Endodermal cell (in vitro differentiated cells): ENCODE data around the gene CHRNA5. TPM values are rescaled to one million over a fixed set of nuclear protein-coding genes. Genes with fewer than 3 reads are reported as not detected.
"Not testable (repeated sequence)": the region's sequence is repeated elsewhere in the genome, so short reads cannot be mapped to it uniquely, and the experiment has no call there.

Experiments used
- DNase-seq: peaks from one replicate; pipeline ENCODE4 v3.0.0-alpha.2; 2017
- H3K27ac ChIP-seq: 2 replicates; pipeline ENCODE4 v1.5.1; 2013; ENCODE audit warnings: mild to moderate bottlenecking, low read depth, low read length, moderate library complexity
- H3K27me3 ChIP-seq: 2 replicates; pipeline ENCODE4 v1.6.1; 2013; ENCODE audit warnings: mild to moderate bottlenecking, low read length, moderate library complexity; ENCODE audit not compliant: insufficient read depth, control insufficient read depth, poor library complexity, severe bottlenecking
- H3K36me3 ChIP-seq: 2 replicates; pipeline ENCODE4 v1.7.0; 2013; ENCODE audit warnings: mild to moderate bottlenecking, low read length, moderate library complexity; ENCODE audit not compliant: control insufficient read depth, insufficient read depth
- H3K4me1 ChIP-seq: one replicate; pipeline ENCODE4 v1.7.0; 2013; ENCODE audit warnings: low read length; ENCODE audit not compliant: control insufficient read depth, insufficient read depth
- H3K4me3 ChIP-seq: 2 replicates; pipeline ENCODE4 v1.5.1; 2013; ENCODE audit warnings: mild to moderate bottlenecking, low read length, moderate library complexity
- H3K9ac ChIP-seq: 2 replicates; pipeline ENCODE4 v1.6.1; 2013; ENCODE audit warnings: mild to moderate bottlenecking, low read length, moderate library complexity; ENCODE audit not compliant: poor library complexity, severe bottlenecking; ENCODE audit errors: extremely low read depth
- H3K9me3 ChIP-seq: 2 replicates; pipeline ENCODE4 v1.6.1; 2013; ENCODE audit warnings: mild to moderate bottlenecking, low read length, moderate library complexity; ENCODE audit not compliant: control insufficient read depth
- H3K27ac Mint-ChIP-seq: 2 replicates; pipeline ENCODE4 v1.8.0; 2020; ENCODE audit warnings: mixed read lengths
- H3K27me3 Mint-ChIP-seq: 2 replicates; pipeline ENCODE4 v1.8.0; 2021; ENCODE audit warnings: mild to moderate bottlenecking, mixed read lengths; ENCODE audit not compliant: insufficient read depth
- H3K36me3 Mint-ChIP-seq: 2 replicates; pipeline ENCODE4 v1.8.0; 2020; ENCODE audit warnings: low read depth, mixed read lengths
- H3K4me1 Mint-ChIP-seq: 2 replicates; pipeline ENCODE4 v1.8.0; 2020; ENCODE audit warnings: mixed read lengths
- H3K4me3 Mint-ChIP-seq: 2 replicates; pipeline ENCODE4 v1.8.0; 2020; ENCODE audit warnings: mild to moderate bottlenecking, moderate library complexity, mixed read lengths
- H3K9me3 Mint-ChIP-seq: 2 replicates; pipeline ENCODE4 v1.8.0; 2020; ENCODE audit warnings: mild to moderate bottlenecking, mixed read lengths
- CTCF ChIP-seq: fragments of 200-600 bp; sonication (generic); conservative IDR thresholded peaks from 2 replicates; pipeline ENCODE4 v1.5.0; 2021; ENCODE audit warnings: antibody characterized with exemption, mild to moderate bottlenecking
- WGBS, 2 experiments: methylation state at CpG; one replicate each; pipeline versions ENCODE4 v1.1.5 to v1.1.7; 2013; ENCODE audit warnings: missing lambda C conversion rate in 2 of 2, mixed read lengths in 1 of 2; ENCODE audit not compliant: insufficient coverage in 1 of 2, insufficient read length in 1 of 2; 5-methylcytosine and 5-hydroxymethylcytosine counted together
- total RNA-seq, 2 donors: library from RNA; stranded (reverse); fragmentation: NEBNext Ultra II Directional in 1 of 2; extraction: Animal tissue kit (Norgen Biotek cat#: 25700) in 1 of 2; gene quantifications; 2 replicates in 1 of 2; 3 replicates in 1 of 2; pipeline ENCODE4 v1.2.1, GENCODE V29; 2021

Gene CHRNA5
- total RNA-seq, 2 donors from 2014 or later, result 16.4 to 23.0 TPM

- Histone ChIP-seq H3K27ac (no peak overlapping the region), H3K9me3 (no peaks in the 10 kb centered on the region), H3K36me3 (peaks cover 36% of the 10 kb centered on the region), H3K4me3 (no peak overlapping the region), H3K9ac (no peak overlapping the region), H3K27me3 (no peaks in the 10 kb centered on the region), H3K4me1 (no peaks in the 10 kb centered on the region)
- Mint-ChIP-seq H3K4me3 (no peak overlapping the region), H3K4me1 (no peaks in the 10 kb centered on the region), H3K36me3 (peaks cover 32% of the 10 kb centered on the region), H3K27ac (no peak overlapping the region), H3K9me3 (no peaks in the 10 kb centered on the region), H3K27me3 (no peaks in the 10 kb centered on the region)
- DNase-seq, result no peak
- WGBS, 2 experiments, result 96 to 97% methylated on average over 4 to 5 of the region's 5 CpGs
- no peak for TF ChIP-seq CTCF
Measured at GRCh38 chr15:78551902-78552301, 13.4 kb upstream of the CHRNA5 start.

- Histone ChIP-seq H3K9ac (no peak overlapping the region), H3K27ac (no peak overlapping the region), H3K36me3 (peaks cover 29% of the 10 kb centered on the region), H3K4me1 (no peaks in the 10 kb centered on the region), H3K9me3 (no peaks in the 10 kb centered on the region), H3K27me3 (no peaks in the 10 kb centered on the region), H3K4me3 (no peak overlapping the region)
- peaks cover 2% of the 10 kb centered on the region for H3K9me3 Mint-ChIP-seq
- H3K27me3 Mint-ChIP-seq, result no peaks in the 10 kb centered on the region
- H3K4me3 Mint-ChIP-seq, result no peak overlapping the region
- H3K4me1 Mint-ChIP-seq, result no peaks in the 10 kb centered on the region
- H3K36me3 Mint-ChIP-seq, result peaks cover 29% of the 10 kb centered on the region
- no peak for TF ChIP-seq CTCF
- DNase-seq, result no peak
- no peak overlapping the region for H3K27ac Mint-ChIP-seq
- 88 to 94% methylated on average over 5 of the region's 5 CpGs for WGBS, 2 experiments
Measured at GRCh38 chr15:78552597-78552996, 12.7 kb upstream of the CHRNA5 start.

DNA sequence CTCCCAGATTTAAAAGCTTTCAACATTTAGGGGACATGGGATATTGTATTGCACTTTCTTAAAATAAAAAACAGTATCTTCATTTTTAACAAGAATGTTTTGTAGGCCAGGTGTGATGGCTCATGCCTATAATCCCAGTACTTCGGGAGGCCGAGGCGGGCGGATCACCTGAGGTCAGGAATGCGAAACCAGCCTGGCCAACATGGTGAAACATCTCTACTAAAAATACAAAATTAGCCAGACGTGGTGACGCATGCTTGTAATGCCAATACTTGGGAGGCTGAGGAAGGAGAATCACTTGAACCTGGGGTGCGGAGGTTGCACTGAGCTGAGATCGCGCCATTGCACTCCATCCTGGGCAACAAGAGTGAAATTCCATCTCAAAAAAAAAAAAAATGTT, 5.1 kb upstream of the CHRNA5 start:
- H3K36me3 Mint-ChIP-seq, H3K9me3 Mint-ChIP-seq, H3K4me3 ChIP-seq, H3K27ac ChIP-seq, H3K36me3 ChIP-seq, H3K9ac ChIP-seq, H3K9me3 ChIP-seq, H3K4me1 ChIP-seq, DNase-seq, H3K27ac Mint-ChIP-seq, H3K4me3 Mint-ChIP-seq, H3K27me3 ChIP-seq, H3K27me3 Mint-ChIP-seq: not testable (repeated sequence)
- WGBS, 2 experiments, result 92% methylated on average over 5 to 10 of the region's 10 CpGs
- H3K4me1 Mint-ChIP-seq, result peaks cover 17% of the 10 kb centered on the region

DNA sequence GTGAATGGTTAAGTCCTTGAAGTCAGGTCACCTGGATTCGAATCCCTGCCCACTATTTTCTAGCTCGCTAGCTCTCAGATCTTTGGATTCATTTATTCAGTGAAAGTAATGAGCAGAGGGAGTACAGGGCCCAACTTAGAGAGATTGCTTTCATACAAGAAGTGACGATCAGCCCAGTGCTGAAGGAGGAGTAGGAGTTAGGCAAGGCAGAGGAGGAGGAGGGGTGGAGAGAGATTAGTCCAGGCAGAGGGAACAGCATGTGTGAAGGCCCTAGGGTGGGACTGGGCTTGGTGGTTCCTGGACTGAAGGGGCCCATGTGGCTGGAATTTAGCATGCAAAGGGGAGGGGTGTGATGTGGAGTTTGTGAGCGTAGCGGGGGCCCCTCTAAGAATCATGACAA, 3.8 kb upstream of the CHRNA5 start:
- Histone ChIP-seq H3K4me1 (peaks cover 5% of the 10 kb centered on the region), H3K36me3 (no peaks in the 10 kb centered on the region), H3K9ac (no peak overlapping the region), H3K27ac (no peak overlapping the region), H3K9me3 (no peaks in the 10 kb centered on the region), H3K27me3 (no peaks in the 10 kb centered on the region), H3K4me3 (no peak overlapping the region)
- Mint-ChIP-seq H3K9me3 (peaks cover 2% of the 10 kb centered on the region), H3K36me3 (no peaks in the 10 kb centered on the region), H3K27me3 (peaks cover 4% of the 10 kb centered on the region), H3K27ac (no peak overlapping the region), H3K4me3 (no peak overlapping the region), H3K4me1 (peaks cover 21% of the 10 kb centered on the region)
- 92 to 93% methylated on average over 5 of the region's 5 CpGs for WGBS, 2 experiments
- no peak for DNase-seq
- TF ChIP-seq CTCF, result no peak
